AG10803 (cell line): ENCODE results near the gene SLC27A1.
A peak's percentile ranks its signal among the peaks of the same experiment; 100 is the strongest.

Experiments used
- DNase-seq: peaks from one replicate; pipeline ENCODE4 v3.0.0; 2010; ENCODE audit warnings: low read depth
- H3K4me3 ChIP-seq: 2 replicates; pipeline ENCODE4 v1.5.1; 2011; ENCODE audit warnings: mild to moderate bottlenecking, low read length, control low read depth
- TF ChIP-seq, protein P1 (sequence below): conservative IDR thresholded peaks from 2 replicates; pipeline ENCODE4 v1.5.1; 2011; ENCODE audit warnings: mild to moderate bottlenecking, low read length, control low read depth, inconsistent platforms

Gene SLC27A1

DNA sequence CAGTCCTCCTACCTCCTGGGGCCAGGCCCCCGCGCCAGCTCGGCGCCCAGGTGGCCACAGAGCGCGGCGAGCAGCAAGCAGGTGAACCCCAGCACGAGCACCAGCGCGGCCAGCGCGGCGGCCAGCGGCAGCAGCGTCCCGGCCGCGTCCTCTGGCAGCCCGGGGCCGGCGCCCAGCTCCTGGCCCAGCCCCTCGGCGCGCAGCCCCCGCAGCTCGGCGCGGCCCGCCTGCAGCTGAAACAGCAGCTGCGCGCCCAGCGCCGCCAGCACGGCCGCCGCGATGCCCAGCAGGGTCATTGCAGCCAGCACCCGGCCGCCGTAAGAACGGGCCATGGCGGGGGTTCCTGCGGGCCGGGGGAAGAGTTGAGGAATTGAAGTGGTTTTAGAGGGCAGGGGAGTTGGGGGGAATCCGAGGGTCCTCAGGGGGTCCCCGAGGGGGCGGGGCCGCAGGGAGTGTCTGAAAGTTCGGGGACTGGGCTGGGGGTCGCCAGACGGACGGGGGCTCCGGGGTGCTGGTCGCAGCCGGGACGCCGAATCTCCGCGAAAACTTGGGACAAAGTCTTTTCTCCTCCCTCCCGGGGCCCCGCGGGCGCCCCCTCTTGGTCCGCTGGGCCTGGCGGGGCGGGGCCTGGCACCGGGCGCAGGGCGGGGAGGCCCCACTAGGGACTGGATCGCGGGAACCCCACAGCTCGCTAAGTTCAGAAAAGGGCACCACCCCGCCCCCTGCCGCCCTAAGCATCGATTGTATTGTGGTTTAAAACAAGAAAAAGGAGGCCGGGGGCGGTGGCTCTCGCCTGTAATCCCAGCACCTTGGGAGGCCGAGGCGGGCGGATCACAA is 22.0 kb upstream of the SLC27A1 start, which contains the start of gene TMEM221:
TMEM221 (minus strand) TSS at position 538 of the 837 bp plus-strand sequence; CDS start at position 332, 206 bp downstream.
- peak within 1 kb of the TSS; percentile 42 for H3K4me3 ChIP-seq
- TF ChIP-seq, protein P1, sequence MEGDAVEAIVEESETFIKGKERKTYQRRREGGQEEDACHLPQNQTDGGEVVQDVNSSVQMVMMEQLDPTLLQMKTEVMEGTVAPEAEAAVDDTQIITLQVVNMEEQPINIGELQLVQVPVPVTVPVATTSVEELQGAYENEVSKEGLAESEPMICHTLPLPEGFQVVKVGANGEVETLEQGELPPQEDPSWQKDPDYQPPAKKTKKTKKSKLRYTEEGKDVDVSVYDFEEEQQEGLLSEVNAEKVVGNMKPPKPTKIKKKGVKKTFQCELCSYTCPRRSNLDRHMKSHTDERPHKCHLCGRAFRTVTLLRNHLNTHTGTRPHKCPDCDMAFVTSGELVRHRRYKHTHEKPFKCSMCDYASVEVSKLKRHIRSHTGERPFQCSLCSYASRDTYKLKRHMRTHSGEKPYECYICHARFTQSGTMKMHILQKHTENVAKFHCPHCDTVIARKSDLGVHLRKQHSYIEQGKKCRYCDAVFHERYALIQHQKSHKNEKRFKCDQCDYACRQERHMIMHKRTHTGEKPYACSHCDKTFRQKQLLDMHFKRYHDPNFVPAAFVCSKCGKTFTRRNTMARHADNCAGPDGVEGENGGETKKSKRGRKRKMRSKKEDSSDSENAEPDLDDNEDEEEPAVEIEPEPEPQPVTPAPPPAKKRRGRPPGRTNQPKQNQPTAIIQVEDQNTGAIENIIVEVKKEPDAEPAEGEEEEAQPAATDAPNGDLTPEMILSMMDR, result peak; percentile 41
- DNase-seq, result no peak

DNA sequence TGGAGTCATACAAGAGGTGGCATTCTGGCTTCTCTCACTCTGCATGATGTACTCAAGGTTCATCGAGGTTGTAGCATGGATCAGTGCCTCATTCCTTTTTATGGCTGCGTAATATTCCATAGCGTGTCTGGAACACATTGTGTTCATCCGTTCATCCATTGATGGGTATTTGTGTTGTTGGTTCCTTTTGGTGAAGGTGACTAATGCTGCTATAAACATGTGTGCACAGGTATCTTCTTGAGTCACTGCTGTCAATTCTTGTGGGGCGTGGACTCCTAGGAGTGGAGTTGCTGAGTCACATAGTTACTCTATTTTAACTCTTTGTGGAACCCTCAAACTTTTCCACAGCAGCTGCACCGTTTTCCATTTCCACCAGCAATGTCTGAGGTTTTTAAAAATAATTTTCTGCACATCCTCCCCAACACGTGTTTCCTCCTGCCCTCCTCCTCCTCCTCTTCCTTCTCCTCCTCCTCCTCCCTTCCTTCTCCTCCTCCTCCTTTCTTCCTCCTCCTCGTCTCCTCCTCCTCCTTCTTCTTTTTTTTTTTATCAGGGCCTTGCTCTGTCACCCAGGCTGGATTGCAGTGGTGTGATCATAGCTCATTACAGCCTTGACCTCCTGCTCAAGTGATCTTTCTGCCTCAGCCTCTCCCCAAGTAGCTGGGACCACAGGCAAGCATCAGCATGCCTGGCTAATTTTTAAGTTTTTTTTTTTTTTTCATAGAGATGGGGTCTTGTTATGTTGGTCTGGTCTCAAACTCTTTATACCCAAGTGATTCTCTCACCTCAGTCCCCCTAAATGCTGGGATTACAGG is 19.9 kb upstream of the SLC27A1 start:
- no peak for DNase-seq
- no peak overlapping the region for H3K4me3 ChIP-seq
- TF ChIP-seq, protein P1, result no peak

DNA sequence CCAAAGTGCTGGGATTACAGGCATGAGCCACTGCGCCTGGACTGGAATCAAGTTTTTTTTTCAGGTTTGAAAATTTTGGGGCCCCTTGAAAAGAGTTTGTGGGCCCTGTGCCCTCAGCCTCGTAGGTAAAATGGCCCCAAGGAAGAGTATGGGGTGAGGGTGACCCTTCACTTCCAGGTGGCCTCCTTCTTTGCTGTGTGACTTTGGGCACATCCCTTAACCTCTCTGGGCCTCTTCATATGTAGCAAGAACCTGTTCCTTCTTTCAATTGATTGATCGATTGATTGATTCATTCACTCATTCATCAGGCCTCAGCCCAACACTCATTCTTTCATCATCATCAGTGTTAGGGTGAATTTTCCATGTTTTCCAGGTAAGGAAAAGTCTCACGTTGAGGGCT is 18.5 kb upstream of the SLC27A1 start:
- H3K4me3 ChIP-seq, result no peak overlapping the region
- DNase-seq, result no peak
- TF ChIP-seq, protein P1, result no peak

DNA sequence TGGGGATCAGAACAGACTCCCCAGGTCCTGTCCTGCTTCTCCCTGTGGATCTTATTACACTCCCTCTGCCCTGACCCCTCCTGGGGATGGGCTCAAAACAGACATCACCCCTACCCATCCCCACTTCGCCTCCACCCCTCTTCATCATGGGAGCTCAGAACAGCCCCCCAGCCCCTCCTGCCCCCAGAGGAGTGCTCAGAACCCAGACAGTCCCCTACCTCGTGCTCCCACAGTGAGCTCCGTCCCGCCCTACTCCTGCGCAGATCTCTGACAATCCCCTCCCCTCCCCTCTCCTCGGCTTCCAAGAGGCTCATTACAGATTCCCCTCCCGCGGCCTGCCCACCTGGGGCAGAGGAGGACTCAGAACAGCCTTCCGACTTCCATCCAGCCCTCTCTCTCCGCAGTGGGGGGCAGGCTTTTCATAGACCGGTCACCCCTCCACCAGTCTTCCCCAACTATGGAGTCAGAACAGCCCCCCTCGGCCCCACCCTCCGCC is 15.7 kb upstream of the SLC27A1 start:
- TF ChIP-seq, protein P1, result no peak
- H3K4me3 ChIP-seq, result no peak overlapping the region
- DNase-seq, result no peak

DNA sequence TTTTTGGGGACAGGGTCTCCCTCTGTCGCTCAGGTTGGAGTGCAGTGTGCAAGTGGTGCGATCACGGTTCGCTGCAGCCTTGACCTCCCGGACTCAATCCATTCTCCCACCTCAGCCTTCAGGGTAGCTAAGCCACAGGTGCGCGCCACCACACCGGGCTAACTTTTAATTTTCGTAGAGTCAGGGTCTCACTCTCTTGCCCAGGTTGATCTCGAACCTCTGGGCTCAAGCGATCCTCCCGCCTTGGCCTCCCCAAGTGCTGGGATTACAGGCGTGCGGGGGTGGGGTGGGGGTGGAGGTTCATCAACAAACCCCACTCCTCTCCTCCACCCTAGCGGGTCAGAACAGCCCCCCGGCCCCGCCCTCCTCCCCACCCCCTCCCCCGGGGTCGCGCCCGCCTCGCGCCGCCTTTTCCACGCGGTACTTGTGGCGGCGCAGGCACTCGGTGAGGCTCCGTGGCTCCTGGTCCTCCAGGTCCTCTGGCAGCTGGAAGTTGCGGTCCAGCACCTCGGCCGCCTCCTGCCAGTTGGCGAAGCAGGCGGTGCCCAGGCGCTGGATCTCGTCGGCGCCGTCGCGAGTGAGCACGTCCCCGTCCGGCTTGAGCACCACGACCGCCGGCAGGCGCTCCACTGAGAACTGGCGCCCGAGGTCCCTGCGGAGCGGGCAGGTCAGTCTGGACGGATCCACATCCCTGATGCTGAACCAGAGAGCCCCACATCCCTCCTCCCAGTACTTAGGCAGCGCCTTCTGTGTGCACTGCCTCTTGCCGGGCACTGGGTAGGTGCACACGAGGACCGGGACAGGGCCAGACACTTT is 14.8 kb upstream of the SLC27A1 start:
- H3K4me3 ChIP-seq, result no peak overlapping the region

DNA sequence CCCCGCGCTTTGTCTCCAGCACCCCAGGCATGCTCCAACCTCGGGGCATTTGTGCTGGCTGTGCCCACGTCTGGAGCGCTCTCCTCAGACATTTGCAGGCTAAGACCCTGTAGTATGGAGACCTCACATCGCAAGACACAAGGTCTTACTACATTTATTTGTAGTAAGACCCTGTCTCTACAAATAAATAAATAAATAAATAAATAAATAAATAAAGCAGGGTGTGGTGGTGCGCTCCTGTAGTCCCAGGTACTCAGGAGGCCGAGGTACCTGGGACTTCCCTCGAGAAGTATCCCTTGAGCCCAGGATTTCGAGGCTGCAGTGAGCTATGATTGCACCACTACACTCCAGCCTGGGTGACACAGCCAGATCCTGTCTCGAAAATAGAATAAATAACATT is 14.2 kb upstream of the SLC27A1 start:
- DNase-seq, result no peak
- H3K4me3 ChIP-seq, result no peak overlapping the region
- TF ChIP-seq, protein P1, result no peak

More for the DNA sequence above, 14.8 kb upstream of the SLC27A1 start:
- TF ChIP-seq, protein P1, result no peak
- DNase-seq, result no peak
